GM18505 (cell line): ENCODE measurements around the gene RUBCNL.

Experiments
- ATAC-seq: cut with Tn5 transposase; IDR thresholded peaks from one replicate; pipeline ENCODE4 v1.9.1; 2021; ENCODE audit not compliant: unreplicated experiment
- POLR2A ChIP-seq: IDR thresholded peaks from 4 replicates; pipeline ENCODE4 v1.6.1; 2011; ENCODE audit warnings: borderline replicate concordance; ENCODE audit not compliant: insufficient read depth, insufficient read length; ENCODE audit errors: extremely low read depth

RUBCNL gene

GRCh38 chr13:46361276-46361934, 25.6 kb downstream of the RUBCNL start:
- no peak for ATAC-seq
- no peak for TF ChIP-seq POLR2A

- no peak for TF ChIP-seq POLR2A
- no peak for ATAC-seq
Measured at GRCh38 chr13:46360604-46361003, 26.4 kb downstream of the RUBCNL start.

- no peak for TF ChIP-seq POLR2A
- no peak for ATAC-seq
Measured at GRCh38 chr13:46359714-46360113, 27.3 kb downstream of the RUBCNL start.

DNA sequence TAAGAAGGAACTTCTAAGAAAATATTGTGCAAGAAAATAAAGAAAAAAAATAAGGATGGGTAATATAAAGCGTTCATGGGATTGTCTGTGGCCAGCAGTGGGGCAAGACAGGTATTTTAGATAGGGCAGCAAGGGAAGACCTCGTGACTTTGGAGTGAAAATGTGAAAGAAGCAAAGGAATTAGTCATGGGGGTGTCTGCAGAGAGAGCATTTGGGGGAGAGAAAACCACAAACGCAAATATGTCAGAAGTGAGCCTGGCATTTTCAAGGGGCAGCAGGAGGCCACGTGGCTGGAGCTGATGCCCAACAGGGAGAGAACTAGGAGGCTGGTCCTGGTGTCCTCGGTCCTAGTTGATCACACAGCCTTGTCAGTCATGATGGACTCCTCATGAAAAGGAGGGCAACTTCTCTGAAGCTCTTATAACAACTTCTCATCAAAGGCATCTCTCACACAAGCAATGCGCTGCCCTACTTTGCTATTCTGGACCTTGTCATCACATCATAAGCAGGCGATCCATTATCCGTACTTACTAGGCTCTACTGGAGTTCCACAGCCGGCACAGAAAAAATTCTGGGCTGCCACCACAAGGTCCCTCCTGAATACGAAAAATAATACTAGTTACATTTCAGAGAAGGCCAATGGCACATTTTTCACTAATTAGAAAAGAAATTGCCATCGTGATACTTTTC, 31.0 kb downstream of the RUBCNL start:
- ATAC-seq, result no peak
- TF ChIP-seq POLR2A, result no peak

DNA sequence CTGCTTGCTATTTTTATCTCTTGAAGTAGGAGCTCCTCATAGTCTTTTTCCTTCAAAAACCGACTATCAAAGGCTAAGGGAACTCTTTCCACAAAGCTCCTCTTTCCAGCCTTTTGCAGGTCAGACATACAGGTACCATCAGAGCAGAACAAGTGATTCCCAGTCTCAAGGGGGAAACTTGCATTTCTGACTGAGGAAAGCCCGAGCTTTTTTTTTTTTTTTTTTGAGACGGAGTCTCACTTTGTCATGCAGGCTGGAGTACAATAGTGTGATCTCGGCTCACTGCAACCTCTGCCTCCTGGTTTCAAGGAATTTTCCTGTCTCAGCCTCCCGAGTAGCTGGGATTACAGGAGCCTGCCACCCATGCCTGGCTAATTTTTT, 32.0 kb downstream of the RUBCNL start:
- no peak for TF ChIP-seq POLR2A
- ATAC-seq, result no peak

DNA sequence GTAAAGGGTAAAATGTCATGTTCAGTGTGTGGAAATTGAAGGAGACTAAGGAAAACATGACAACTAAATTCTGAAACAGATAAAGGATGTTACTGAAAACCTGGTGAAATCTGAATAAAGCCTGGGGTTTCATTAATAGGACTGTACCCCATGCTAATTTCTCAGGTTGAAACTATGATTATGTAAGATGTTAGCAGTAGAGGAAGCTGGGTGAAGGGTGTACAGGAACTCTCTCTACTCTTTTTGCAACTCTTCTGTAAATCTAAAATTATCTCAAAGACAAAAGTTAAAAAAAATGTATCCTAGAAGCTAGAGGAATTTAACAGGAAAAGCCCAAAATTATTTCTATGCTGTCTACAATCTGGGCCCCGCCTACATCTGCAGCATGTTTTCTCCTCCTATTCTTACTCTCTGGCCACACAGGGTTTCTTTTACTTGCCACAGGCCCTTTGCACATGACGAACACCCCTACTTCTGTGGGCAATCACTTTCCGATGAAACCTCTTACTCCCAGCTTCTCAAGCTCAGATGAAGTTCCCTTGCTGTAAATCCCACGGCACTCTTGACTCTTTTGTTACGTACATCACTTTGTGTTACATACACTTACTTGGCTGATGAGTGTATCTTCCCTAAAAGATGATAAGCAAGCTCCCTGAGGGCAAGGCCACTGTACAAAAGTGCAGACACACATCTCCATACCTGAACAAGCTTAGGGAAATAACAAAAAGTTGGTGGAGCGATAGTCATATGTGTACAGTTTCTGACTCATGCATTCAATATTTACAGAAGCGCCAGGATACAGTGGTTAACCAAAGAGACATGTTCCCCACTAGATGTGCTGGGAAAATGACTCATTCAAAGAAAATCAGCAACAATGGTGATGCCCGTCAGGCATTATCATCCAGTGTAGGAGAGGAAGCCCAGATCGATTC, 32.6 kb downstream of the RUBCNL start:
- TF ChIP-seq POLR2A, result no peak
- ATAC-seq, result peak; percentile 54

GRCh38 chr13:46352805-46353204, 34.2 kb downstream of the RUBCNL start:
- no peak for ATAC-seq
- no peak for TF ChIP-seq POLR2A

GRCh38 chr13:46350003-46350402, 37.0 kb downstream of the RUBCNL start:
- no peak for ATAC-seq
- no peak for TF ChIP-seq POLR2A

DNA sequence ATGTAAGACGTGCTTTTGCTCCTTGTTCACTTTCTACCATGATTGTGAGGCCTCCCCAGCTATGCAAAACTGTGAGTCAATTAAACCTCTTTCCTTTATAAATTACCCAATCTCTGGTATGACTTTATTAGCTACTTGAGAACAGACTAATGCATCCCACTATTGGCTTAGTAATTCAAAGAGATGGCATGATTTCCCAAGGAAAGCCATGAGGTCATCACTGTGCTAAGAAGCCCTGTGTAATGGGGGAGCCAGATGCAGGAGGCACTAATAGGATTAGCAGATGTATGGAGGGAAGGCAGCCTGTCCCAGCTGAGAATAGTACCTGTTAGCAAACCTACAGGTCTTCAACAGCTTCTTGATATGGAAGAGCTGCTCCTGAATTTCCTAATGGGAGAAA, 38.1 kb downstream of the RUBCNL start:
- no peak for ATAC-seq
- no peak for TF ChIP-seq POLR2A

DNA sequence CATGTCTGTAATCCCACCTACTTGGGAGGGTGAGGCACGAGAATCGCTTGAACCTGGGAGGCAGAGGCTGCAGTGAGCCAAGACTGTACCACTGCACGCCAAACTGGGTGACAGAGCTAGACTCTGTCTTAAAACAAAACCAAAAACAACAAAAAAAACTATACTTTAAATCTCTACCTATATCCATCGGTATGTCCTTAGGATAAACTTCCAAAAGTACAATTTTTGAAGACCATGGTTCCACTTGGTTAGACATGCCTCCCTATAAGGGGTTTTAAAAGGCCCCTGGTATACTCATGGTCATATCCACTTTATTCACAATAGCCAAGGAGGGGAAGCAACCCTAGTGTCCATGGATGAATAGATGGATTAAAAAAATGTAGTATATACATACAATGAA, 39.8 kb downstream of the RUBCNL start:
- no peak for TF ChIP-seq POLR2A
- ATAC-seq, result no peak

- ATAC-seq, result no peak
- TF ChIP-seq POLR2A, result no peak
Measured at GRCh38 chr13:46345866-46346265, 41.2 kb downstream of the RUBCNL start.

GRCh38 chr13:46345398-46345797, 41.7 kb downstream of the RUBCNL start:
- no peak for ATAC-seq
- TF ChIP-seq POLR2A, result no peak

DNA sequence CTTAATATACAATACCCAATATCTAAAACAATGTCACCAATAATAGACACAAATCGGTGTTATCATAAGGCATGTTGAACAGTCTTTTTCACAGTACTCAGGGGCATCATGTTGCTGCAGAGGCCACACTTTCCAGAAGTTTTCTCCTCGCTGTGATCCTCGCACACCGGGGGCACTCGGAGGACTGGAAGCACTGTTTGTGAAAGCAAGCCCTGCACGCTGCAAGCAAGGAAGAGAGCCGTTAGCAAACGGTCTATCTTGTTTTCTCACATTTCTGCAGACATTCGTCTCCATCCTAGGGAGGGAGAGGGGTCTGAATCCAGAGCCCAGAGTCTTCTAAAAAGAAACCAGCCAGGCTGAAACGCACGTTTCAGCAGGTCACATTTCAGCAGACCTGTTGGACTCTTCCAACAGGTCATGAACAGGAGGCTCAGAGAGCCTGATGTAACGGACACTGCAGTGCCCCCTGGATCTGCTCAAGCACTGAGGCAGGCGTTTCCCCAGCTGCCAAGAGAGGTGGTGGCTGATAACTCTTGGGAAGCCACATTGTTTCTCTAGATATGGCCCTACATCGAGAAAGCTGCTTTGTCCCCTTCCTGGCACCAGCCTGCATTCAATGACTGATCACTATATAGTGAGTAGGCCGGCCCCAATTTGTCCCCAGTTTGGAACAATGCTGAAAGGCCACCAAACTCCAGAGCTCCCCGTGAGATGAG, 43.6 kb downstream of the RUBCNL start:
- no peak for ATAC-seq
- no peak for TF ChIP-seq POLR2A
